WI38 (cell line): Measurements from ENCODE around the gene PLEK.

Experiments
- H3K4me3 ChIP-seq: 2 replicates; pipeline ENCODE4 v1.5.1; 2011; ENCODE audit warnings: low read depth, mild to moderate bottlenecking, control low read depth, low read length
- CTCF ChIP-seq: IDR thresholded peaks from 2 replicates; pipeline ENCODE4 v1.5.1; 2012; ENCODE audit warnings: low read depth, mild to moderate bottlenecking, control low read depth, low read length

The PLEK gene

GRCh38 chr2:68385220-68385906 lies 20.3 kb downstream of the PLEK start:
- no peak for TF ChIP-seq CTCF
- no peak overlapping the region for H3K4me3 ChIP-seq

- no peak overlapping the region for H3K4me3 ChIP-seq
- TF ChIP-seq CTCF, result no peak
Observed at GRCh38 chr2:68385907-68386287, 20.8 kb downstream of the PLEK start.

- no peak overlapping the region for H3K4me3 ChIP-seq
- TF ChIP-seq CTCF, result no peak
Observed at GRCh38 chr2:68386365-68386764, 21.3 kb downstream of the PLEK start.

GRCh38 chr2:68387408-68388350 lies 22.6 kb downstream of the PLEK start:
- H3K4me3 ChIP-seq, result no peak overlapping the region

GRCh38 chr2:68388358-68388757 lies 23.3 kb downstream of the PLEK start:
- H3K4me3 ChIP-seq, result no peak overlapping the region
- TF ChIP-seq CTCF, result no peak

More at GRCh38 chr2:68387408-68388350, 22.6 kb downstream of the PLEK start:
- no peak for TF ChIP-seq CTCF

- no peak overlapping the region for H3K4me3 ChIP-seq
- no peak for TF ChIP-seq CTCF
Observed at GRCh38 chr2:68388772-68389171, 23.7 kb downstream of the PLEK start.

GRCh38 chr2:68390114-68390513 lies 25.0 kb downstream of the PLEK start:
- no peak for TF ChIP-seq CTCF
- H3K4me3 ChIP-seq, result no peak overlapping the region
